Tongue (tissue), 2 donors: ENCODE results near the gene CHM. TPM values are rescaled to one million over a fixed set of nuclear protein-coding genes. Genes with fewer than 3 reads are reported as not detected.
"Not testable (repeated sequence)": the region's sequence is repeated elsewhere in the genome, so short reads cannot be mapped to it uniquely, and the experiment has no call there.

ENCODE experiments used
- DNase-seq: peaks from one replicate; pipeline ENCODE4 v3.0.0-alpha.2; 2015
- total RNA-seq: library from RNA; depleted of rRNA; stranded (reverse); fragments of >200 nt; gene quantifications from one replicate; pipeline ENCODE4 v1.2.3, GENCODE V29; 2014

CHM gene, protein sequence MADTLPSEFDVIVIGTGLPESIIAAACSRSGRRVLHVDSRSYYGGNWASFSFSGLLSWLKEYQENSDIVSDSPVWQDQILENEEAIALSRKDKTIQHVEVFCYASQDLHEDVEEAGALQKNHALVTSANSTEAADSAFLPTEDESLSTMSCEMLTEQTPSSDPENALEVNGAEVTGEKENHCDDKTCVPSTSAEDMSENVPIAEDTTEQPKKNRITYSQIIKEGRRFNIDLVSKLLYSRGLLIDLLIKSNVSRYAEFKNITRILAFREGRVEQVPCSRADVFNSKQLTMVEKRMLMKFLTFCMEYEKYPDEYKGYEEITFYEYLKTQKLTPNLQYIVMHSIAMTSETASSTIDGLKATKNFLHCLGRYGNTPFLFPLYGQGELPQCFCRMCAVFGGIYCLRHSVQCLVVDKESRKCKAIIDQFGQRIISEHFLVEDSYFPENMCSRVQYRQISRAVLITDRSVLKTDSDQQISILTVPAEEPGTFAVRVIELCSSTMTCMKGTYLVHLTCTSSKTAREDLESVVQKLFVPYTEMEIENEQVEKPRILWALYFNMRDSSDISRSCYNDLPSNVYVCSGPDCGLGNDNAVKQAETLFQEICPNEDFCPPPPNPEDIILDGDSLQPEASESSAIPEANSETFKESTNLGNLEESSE
- total RNA-seq: 27.3 TPM

DNA sequence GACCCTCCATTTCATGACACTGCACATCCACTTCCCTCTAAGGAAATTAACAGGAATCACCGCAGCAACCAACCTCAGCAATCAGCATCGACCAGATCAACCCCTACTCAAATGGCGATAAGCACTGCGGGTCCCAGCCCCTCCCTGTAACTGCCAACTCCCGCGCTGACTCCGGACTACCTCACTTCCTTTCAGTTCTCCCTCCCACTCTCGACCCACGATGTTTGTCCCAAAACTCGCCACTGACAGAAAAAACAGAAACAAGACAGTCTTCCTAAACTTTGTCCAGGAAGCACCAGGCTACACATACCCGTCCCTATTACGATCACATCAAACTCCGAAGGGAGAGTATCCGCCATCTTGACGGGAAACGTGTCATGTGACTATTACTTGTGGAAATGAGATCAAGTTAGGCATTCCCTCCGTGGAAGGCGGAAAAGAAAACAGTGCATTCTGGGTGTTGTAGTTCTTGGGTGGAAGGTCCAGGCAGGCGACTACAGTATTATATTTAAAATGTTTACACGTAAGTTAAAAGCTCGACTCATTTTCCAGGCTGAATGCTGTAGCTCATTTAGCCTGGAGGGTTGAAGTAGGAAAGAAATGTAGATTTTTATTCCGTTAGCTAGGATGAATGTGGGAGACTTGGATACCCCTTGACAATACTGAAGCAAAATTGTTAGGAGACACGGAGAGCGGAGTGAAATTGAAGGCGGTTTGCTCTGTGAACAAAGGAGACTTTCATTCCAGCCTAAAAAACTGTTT is at the start of gene CHM:
Gene CHM, minus strand, starts transcription at position 385 of the 762 bp plus-strand sequence. Its CDS starts 26 bp downstream, at position 359.
- peak; percentile 93 for DNase-seq

- DNase-seq: no peak
These were observed 31.3 kb upstream of the CHM start for GRCh38 chrX:86078650-86079049.

DNA sequence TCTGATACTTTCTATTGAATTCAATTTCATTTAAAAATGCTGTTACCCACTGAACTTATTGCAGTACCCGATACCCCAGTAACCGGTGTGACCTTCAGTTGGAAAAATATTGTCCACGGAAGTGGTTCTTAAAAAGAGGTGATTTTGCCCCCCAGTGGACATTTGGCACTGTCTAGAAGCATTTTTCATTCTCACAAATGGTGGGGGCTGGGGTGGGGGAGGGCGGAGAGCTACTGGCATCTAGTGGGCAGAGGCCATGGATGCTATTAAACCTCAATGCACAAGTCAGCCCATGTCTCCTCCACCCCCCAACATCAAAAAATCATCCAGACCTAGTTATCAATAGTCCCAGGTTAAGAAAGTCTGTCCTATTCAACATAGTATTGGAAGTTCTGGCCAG is 19.6 kb upstream of the CHM start:
- no peak for DNase-seq

GRCh38 chrX:86061407-86061806 is 14.0 kb upstream of the CHM start:
- DNase-seq: no peak

- no peak for DNase-seq
These were observed 4.4 kb upstream of the CHM start for GRCh38 chrX:86051741-86052140.

DNA sequence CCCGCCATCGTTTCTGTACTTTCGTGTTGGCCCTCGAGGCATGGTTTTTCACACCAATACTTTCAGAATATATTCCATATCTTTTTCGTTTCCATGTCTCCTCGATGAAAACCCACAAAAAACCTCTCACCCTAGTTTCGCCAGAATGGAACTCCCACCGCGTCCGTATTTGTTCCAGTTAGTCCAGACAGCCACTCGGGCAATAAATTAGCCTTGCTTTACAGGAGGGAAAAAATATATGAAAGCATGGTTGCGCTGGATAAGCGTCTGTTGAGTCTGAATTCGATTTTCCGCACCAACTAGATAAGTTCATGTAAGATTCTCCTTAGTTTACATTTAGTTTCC is 550 bp upstream of the CHM start:
- no peak for DNase-seq

DNA sequence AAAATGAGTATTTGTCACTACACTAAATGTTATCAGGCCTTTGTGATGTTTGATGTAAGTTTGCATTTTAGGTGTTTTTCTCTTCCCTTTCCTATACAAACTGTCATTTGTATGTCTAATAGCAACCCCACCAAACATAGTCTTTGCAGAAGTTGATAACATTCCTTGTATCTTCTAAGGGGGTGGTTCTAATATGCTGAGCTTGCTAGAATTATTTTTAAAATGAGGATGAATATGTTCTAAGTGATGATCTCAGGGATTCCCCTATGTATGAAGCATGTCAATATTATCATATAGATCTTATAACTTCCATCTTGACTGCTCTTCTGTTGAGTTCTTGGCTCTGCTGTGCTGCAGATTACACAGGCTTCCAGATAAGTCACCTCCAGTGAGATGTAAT is 3.1 kb downstream of the CHM start:
- no peak for DNase-seq

DNA sequence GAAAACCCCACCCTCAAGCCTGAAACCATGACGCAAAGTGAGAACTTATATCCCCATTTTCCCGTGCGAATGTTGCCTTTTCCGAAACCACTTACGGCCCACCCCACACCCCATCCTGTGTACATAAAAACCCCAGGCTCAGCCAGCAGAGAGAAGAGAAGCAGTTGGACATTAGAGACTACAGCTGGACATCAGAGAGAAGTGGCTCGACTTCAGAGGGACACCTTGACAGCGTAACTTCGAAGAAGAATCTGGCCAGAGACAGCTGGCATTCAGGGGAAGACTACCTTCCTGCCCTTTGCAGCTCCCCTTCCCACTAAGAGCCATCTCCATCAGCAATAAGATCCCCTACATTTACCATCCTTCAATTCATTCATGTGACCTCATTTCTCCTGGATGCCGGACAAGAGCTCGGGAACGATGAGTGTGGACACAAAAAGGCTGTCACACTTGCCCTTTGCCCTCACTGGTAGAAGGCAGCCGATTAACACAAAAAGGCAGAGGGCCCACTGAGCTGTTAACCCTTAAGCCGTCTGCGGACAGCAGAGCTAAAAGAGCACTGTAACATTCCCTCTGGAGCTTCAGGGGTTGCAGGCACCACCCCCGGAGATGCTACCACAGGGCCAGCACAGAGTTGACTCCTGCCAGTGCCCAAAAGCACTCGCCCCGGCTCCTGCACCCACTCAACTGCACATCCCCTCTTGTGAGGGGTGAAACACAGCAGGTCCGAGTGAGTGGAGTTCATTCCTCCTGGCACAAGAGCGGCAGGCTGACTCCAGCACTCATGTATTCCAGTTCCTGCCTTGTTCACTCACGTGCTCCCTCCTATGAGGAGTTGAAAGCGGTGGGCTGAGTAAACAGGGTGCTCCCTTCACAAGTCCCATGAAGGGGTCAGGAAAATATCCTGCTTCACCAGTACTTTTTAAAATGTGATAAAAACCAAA is 7.5 kb downstream of the CHM start:
- DNase-seq: no peak

- no peak for DNase-seq
These were observed 14.0 kb downstream of the CHM start for GRCh38 chrX:86033385-86033784.

- DNase-seq: no peak
These were observed 18.7 kb downstream of the CHM start for GRCh38 chrX:86028681-86029080.

DNA sequence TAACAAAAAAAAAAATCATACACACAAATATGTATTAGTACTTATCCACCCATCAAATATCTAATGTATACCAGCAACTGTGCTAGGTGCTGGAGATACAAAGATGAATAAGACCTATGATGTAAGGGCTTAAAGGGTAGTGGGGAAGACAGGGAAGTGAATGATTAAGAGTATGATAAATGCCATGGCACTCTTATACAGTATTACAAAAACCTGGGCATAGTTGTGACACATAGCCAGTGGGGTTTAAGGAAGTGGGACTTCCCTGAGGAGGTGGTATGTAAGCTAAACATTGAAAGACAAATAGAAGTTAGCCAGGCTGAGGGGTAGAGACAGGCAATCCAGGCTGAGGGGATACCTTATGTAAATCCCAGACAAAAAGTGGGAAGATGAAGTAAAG is 23.5 kb downstream of the CHM start:
- no peak for DNase-seq

DNA sequence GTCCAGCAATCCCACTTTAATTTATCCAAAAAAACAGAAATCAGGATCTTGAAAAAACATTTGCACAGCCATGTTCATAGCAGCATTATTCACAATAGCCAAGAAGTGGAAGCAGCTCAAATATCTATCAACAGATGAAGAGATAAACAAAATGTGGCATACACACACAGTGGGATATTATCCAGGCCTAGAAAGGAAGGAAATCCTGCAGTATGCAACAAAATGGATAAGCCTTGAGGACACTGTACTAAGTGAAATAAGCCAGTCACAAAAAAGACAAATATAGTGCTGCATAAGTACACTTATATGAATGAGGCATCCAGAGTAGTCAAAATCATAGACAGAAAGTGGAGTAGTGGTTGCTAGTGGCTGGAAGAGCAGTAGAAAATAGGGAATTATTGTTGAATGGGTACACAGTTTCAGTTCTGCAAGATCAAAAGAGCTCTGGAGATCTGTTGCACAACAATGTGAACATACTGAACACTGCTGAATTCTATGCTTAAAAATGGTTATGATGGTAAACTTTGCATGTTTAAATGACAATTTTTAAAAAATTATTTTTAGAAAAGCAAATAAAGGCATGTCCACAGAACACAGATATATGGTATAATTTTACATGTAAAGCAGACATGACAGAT is 25.6 kb downstream of the CHM start:
- DNase-seq: no peak

DNA sequence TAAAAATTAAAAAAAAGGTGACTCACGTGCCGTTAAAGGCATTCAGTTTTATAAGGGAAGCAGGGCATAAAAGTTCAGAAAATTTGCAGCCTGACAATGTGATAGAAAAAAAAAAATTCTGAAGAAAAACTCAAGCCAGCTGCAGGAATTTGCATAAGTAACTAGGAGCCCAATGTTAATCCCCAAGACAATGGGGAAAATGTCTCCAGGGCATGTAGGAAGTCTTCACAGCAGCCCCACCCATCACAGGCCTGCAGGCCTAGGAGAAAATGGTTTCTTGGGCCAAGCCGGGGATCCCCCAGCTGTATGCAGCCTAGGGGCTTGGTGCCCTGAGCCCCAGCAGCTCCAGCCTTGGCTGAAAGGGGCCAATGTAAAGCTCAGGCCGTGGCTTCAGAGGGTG is 31.2 kb downstream of the CHM start:
- DNase-seq: no peak

DNA sequence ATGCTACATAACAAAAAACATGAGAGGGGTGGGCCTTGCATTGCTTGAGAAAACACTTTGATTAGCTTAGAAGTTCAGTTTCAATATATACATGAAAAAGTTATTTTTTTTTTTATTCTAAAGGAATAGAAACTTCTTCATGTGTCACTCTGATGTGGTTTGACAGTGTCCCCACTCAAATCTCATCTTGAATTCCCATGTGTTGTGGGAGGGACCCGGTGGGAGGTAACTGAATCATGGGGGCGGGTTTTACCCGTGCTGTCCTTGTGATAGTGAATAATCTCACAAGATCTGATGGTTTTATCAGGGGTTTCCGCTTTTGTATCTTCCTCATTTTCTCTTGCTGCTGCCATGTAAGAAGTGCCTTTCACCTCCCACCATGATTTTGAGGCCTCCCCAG is 32.4 kb downstream of the CHM start:
- not testable (repeated sequence) for DNase-seq

- DNase-seq: no peak
These were observed 32.9 kb downstream of the CHM start for GRCh38 chrX:86014421-86014820.

DNA sequence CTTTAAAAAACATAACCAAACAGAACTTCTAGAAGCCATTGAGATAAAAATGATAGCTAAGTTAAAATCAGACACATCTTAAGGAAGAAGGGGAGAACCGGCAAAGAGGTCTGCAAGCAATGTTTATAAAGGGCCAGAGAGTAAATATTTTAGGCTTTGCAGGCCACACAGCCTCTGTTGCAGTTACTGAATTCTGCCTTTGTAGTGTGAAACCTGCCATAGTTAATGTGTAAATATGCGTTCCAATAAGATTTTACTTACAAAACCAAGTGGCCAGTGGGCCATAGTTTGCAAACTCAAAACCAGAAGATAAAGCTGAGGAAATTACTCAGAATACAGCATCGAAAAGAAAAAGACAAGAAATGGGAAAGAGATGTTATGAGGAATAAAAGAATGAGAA is 33.6 kb downstream of the CHM start:
- no peak for DNase-seq

DNA sequence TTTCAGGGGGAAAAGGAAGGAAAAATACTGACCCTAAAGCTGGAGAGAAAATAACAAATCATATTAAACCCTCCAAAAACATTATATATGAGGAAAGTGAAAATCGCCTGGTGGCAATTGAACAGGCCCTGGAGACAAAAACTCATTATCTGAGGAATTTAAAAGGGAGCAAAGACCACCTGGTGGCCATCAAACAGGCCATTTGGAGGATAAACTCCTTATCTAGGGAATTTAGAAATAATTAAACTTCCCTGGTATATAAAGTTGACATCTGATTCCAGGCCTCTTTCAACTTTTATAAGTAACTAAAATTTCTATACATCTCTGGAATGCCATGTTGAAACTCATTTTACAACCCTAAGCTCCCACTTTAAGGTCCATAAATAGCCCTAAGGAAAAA is 35.2 kb downstream of the CHM start:
- DNase-seq: no peak

- not testable (repeated sequence) for DNase-seq
These were observed 37.6 kb downstream of the CHM start for GRCh38 chrX:86009803-86010202.

- DNase-seq: not testable (repeated sequence)
These were observed 39.5 kb downstream of the CHM start for GRCh38 chrX:86007891-86008290.

- no peak for DNase-seq
These were observed 45.1 kb downstream of the CHM start for GRCh38 chrX:86002076-86002896.

DNA sequence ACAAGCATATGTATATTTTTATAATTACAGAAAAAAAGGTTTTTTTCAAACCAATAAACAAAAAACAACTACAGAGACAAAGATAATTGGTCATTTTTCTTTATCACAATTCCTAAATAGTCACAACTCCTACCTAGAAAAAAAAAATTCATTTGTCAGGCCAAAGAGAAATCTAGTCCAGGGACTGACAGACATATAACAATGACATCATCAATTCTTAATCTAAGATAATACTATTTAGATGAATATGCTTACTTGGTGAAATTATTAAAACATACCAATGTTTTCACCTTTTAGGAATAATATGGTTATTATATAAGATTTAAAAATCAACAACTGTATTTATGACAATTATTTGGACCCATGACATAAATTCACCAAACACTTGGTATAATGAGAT is 48.4 kb downstream of the CHM start:
- DNase-seq: no peak
